OCI-LY1 (cell line): ENCODE measurements around the gene ROR2.

Source experiments
- H2AFZ ChIP-seq: fragments of 200-600 bp; sonication (generic), shearing (Covaris generic); 2 replicates; pipeline ENCODE4 v1.6.0; 2014; ENCODE audit warnings: antibody characterized with exemption, mild to moderate bottlenecking, low read length
- H3F3A ChIP-seq: fragments of 200-600 bp; sonication (generic), shearing (Covaris generic); 2 replicates; pipeline ENCODE4 v1.6.0; 2014; ENCODE audit warnings: mild to moderate bottlenecking, antibody characterized with exemption, low read length, moderate library complexity; ENCODE audit not compliant: insufficient read depth
- H3K27ac ChIP-seq: fragments of 200-600 bp; sonication (generic); 2 replicates; pipeline ENCODE4 v1.5.1; 2014; ENCODE audit warnings: low read length, mixed run types, mild to moderate bottlenecking, low read depth; ENCODE audit not compliant: poor library complexity, severe bottlenecking
- H3K27me3 ChIP-seq: fragments of 200-600 bp; sonication (generic); 2 replicates; pipeline ENCODE4 v1.6.0; 2014; ENCODE audit warnings: antibody characterized with exemption, mild to moderate bottlenecking, low read length, moderate library complexity; ENCODE audit not compliant: insufficient read depth
- H3K36me3 ChIP-seq: fragments of 200-600 bp; sonication (generic); 2 replicates; pipeline ENCODE4 v1.6.1; 2014; ENCODE audit warnings: mild to moderate bottlenecking, antibody characterized with exemption, low read length, moderate library complexity, mixed read lengths; ENCODE audit not compliant: insufficient read depth
- H3K4me1 ChIP-seq: fragments of 200-600 bp; sonication (generic); 2 replicates; pipeline ENCODE4 v1.5.1; 2014; ENCODE audit warnings: mild to moderate bottlenecking, low read length, moderate library complexity; ENCODE audit not compliant: insufficient read depth, severe bottlenecking
- H3K4me2 ChIP-seq: fragments of 200-600 bp; sonication (generic), shearing (Covaris generic); 2 replicates; pipeline ENCODE4 v1.6.1; 2014; ENCODE audit warnings: low read length
- H3K4me3 ChIP-seq: fragments of 200-600 bp; sonication (generic); 2 replicates; pipeline ENCODE4 v1.5.1; 2014; ENCODE audit warnings: low read length, low read depth, mild to moderate bottlenecking, mixed read lengths; ENCODE audit not compliant: poor library complexity, severe bottlenecking
- H3K79me2 ChIP-seq: fragments of 200-600 bp; shearing (Covaris generic); 2 replicates; pipeline ENCODE4 v1.6.1; 2016; ENCODE audit warnings: mixed run types, low read length, mixed read lengths; ENCODE audit not compliant: insufficient read depth
- H3K9ac ChIP-seq: fragments of 200-600 bp; sonication (generic), shearing (Covaris generic); 2 replicates; pipeline ENCODE4 v1.6.1; 2014; ENCODE audit warnings: mild to moderate bottlenecking, low read length, mixed read lengths
- H3K9me2 ChIP-seq: fragments of 200-600 bp; sonication (generic), shearing (Covaris generic); 2 replicates; pipeline ENCODE4 v1.6.1; 2014; ENCODE audit warnings: low read depth, mild to moderate bottlenecking, low read length, mixed read lengths
- H3K9me3 ChIP-seq: fragments of 200-600 bp; shearing (Covaris generic); 2 replicates; pipeline ENCODE4 v1.6.1; 2014; ENCODE audit warnings: low read length, mixed read lengths
- H4K20me1 ChIP-seq: fragments of 200-600 bp; sonication (generic), shearing (Covaris generic); 2 replicates; pipeline ENCODE4 v1.6.0; 2016; ENCODE audit warnings: mild to moderate bottlenecking, low read length; ENCODE audit not compliant: insufficient read depth
- CTCF ChIP-seq: fragments of 200-600 bp; sonication (generic), shearing (Covaris generic); IDR thresholded peaks from 2 replicates; pipeline ENCODE4 v1.5.1; 2017; ENCODE audit warnings: mild to moderate bottlenecking, antibody characterized with exemption, low read length, moderate library complexity, mixed read lengths
- EZH2 ChIP-seq: fragments of 200-600 bp; sonication (generic), shearing (Covaris generic); IDR thresholded peaks from 2 replicates; pipeline ENCODE4 v1.8.0; 2017; ENCODE audit warnings: borderline replicate concordance, mixed run types, mild to moderate bottlenecking, antibody characterized with exemption, low read length, moderate library complexity, mixed read lengths

ROR2 gene

GRCh38 chr9:91714020-91714806 is 235.8 kb downstream of the ROR2 start:
- Histone ChIP-seq H3K27me3 (peaks cover 9% of the 10 kb centered on the region; the same call in 1 of the 2 replicates), H2AFZ (no peak overlapping the region), H3K4me2 (peak overlapping the region; percentile 48; the same call in 1 of the 2 replicates), H3K9ac (no peak overlapping the region), H3K4me3 (peak overlapping the region; percentile 47), H3K27ac (no peak overlapping the region), H3K9me2 (no peaks in the 10 kb centered on the region), H4K20me1 (no peaks in the 10 kb centered on the region), H3K4me1 (peaks cover 7% of the 10 kb centered on the region), H3F3A (no peaks in the 10 kb centered on the region), H3K36me3 (no peaks in the 10 kb centered on the region), H3K79me2 (no peaks in the 10 kb centered on the region), H3K9me3 (no peaks in the 10 kb centered on the region)
- TF ChIP-seq EZH2 (no peak), CTCF (no peak)

- no peak overlapping the region for H3K4me2 ChIP-seq
- H3K36me3 ChIP-seq = no peaks in the 10 kb centered on the region
- H3K4me3 ChIP-seq = no peak overlapping the region
These were observed 237.2 kb downstream of the ROR2 start for GRCh38 chr9:91712811-91713210.

GRCh38 chr9:91711755-91712601 is 238.1 kb downstream of the ROR2 start:
- no peak overlapping the region for H3K27ac ChIP-seq
- peaks cover 9% of the 10 kb centered on the region; the same call in 1 of the 2 replicates for H3K27me3 ChIP-seq
- H3K9me3 ChIP-seq = no peaks in the 10 kb centered on the region
- H3K36me3 ChIP-seq = no peaks in the 10 kb centered on the region
- no peak overlapping the region for H3K9ac ChIP-seq
- no peaks in the 10 kb centered on the region for H3K79me2 ChIP-seq
- no peak overlapping the region for H2AFZ ChIP-seq
- TF ChIP-seq CTCF (no peak), EZH2 (no peak)
- H3K9me2 ChIP-seq = no peaks in the 10 kb centered on the region
- H3F3A ChIP-seq = no peaks in the 10 kb centered on the region
- H3K4me1 ChIP-seq = peaks cover 7% of the 10 kb centered on the region
- peak overlapping the region; percentile 5 for H3K4me3 ChIP-seq
- H4K20me1 ChIP-seq = no peaks in the 10 kb centered on the region
- H3K4me2 ChIP-seq = peak overlapping the region; percentile 10

More at GRCh38 chr9:91712811-91713210, 237.2 kb downstream of the ROR2 start:
- H3K4me1 ChIP-seq = peaks cover 7% of the 10 kb centered on the region
- H3K9ac ChIP-seq = no peak overlapping the region
- no peak overlapping the region for H2AFZ ChIP-seq
- no peaks in the 10 kb centered on the region for H4K20me1 ChIP-seq
- peaks cover 9% of the 10 kb centered on the region; the same call in 1 of the 2 replicates for H3K27me3 ChIP-seq
- no peaks in the 10 kb centered on the region for H3F3A ChIP-seq
- no peaks in the 10 kb centered on the region for H3K9me3 ChIP-seq
- H3K27ac ChIP-seq = no peak overlapping the region
- no peaks in the 10 kb centered on the region for H3K79me2 ChIP-seq
- TF ChIP-seq EZH2 = no peak
- no peak for TF ChIP-seq CTCF
- no peaks in the 10 kb centered on the region for H3K9me2 ChIP-seq
